Subcutaneous adipose tissue (tissue), 4 donors: ENCODE results near the gene ART4. TPM values are rescaled to one million over a fixed set of nuclear protein-coding genes. Genes with fewer than 3 reads are reported as not detected.

Source experiments
- CTCF ChIP-seq: fragments of 450-650 bp; IDR thresholded peaks from one replicate; pipeline ENCODE4 v1.5.1; 2016; ENCODE audit warnings: low read depth, mild to moderate bottlenecking, control low read depth, antibody characterized with exemption, moderate library complexity
- total RNA-seq, 4 donors: library from RNA; depleted of rRNA; stranded (reverse); fragments of >200 nt; gene quantifications; one replicate each; pipeline ENCODE4 v1.1.0, GENCODE V29; 2016

The ART4 gene
- total RNA-seq, 4 donors from 2014 or later = 0.33 to 1.9 (median 0.61) TPM

- no peak for TF ChIP-seq CTCF
These were observed 66.9 kb downstream of the ART4 start for GRCh38 chr12:14776236-14776961.

GRCh38 chr12:14775636-14775980, 67.7 kb downstream of the ART4 start:
- no peak for TF ChIP-seq CTCF

Other genes starting within 250 kb of the ART4 start
- gene GUCY2C, start 146.9 kb downstream of the ART4 start, total RNA-seq = under 1 TPM in 1 of 4 donors, not detected in 3; 0.17 TPM
- gene WBP11, start 40.0 kb downstream of the ART4 start, total RNA-seq = 10 to 100 TPM; 13.3 to 29.2 (median 20.6) TPM
- 1 to 10 TPM in 3 of 4 donors, under 1 TPM in 1; 0.34 to 2.0 (median 1.4) TPM for gene C12orf60, start 39.9 kb downstream of the ART4 start, total RNA-seq
- gene SMCO3, start 29.3 kb downstream of the ART4 start, total RNA-seq = under 1 TPM in 1 of 4 donors, not detected in 3; 0.75 TPM
- 100 to 1,000 TPM; 192 to 366 (median 221) TPM for gene MGP, start 42.3 kb upstream of the ART4 start, total RNA-seq
- under 1 TPM in 2 of 4 donors, not detected in 2; 0.85 to 0.94 TPM for gene ERP27, start 95.0 kb upstream of the ART4 start, total RNA-seq
- 100 to 1,000 TPM in 3 of 4 donors, 10 to 100 TPM in 1; 96.1 to 255 (median 151) TPM for gene ARHGDIB, start 118.1 kb upstream of the ART4 start, total RNA-seq
- gene PDE6H, start 129.5 kb upstream of the ART4 start, total RNA-seq = not detected